ENCODE data around the gene IL18.

DNA sequence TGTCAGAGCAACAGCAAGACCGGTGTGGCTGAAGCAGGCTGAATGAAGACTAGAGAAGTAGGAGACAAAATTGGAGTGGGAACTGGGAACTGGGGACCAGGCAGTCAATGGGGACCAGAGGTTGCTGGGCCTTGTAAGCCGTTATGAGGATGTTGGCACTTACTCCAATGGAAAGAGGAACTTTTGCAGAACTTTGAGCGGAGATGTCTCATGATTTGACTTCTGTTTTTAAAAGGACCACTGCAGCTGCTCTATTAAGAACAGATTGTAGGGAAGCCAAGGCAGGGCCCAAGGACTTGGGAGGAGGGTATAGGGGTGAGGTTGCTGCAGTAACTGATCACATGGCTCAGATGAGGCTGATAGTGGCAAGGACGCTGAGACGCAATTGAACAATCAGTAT is 34.2 kb downstream of the IL18 start:
- no peak for TF ChIP-seq POLR2AphosphoS5 (IDR thresholded peaks at IDR 0.05; ENCODE audit: low read depth, low read length)
- TF ChIP-seq TAF1 (IDR thresholded peaks at IDR 0.05; ENCODE audit: borderline replicate concordance, low read depth, low read length): no peak

Data from GM12892 (cell line).